ENCODE data around the gene ACTR5.
"Not testable (repeated sequence)": the region's sequence is repeated elsewhere in the genome, so short reads cannot be mapped to it uniquely, and the experiment has no call there.

ACTR5 gene

GRCh38 chr20:38791940-38792339, 43.7 kb downstream of the ACTR5 start:
- in situ Hi-C loops (cut with HindIII; ENCODE audit: low pct_ligation_motif_present, low sequenced_read_pairs): no loop called here
- no peaks in the 10 kb centered on the region for H3K36me3 ChIP-seq (replicated peaks)
- no peak overlapping the region for H3K27ac ChIP-seq
- no peak overlapping the region for H3K4me3 ChIP-seq (ENCODE audit: low read depth, low read length)
- no peak for DNase-seq
- TF ChIP-seq, protein P1, sequence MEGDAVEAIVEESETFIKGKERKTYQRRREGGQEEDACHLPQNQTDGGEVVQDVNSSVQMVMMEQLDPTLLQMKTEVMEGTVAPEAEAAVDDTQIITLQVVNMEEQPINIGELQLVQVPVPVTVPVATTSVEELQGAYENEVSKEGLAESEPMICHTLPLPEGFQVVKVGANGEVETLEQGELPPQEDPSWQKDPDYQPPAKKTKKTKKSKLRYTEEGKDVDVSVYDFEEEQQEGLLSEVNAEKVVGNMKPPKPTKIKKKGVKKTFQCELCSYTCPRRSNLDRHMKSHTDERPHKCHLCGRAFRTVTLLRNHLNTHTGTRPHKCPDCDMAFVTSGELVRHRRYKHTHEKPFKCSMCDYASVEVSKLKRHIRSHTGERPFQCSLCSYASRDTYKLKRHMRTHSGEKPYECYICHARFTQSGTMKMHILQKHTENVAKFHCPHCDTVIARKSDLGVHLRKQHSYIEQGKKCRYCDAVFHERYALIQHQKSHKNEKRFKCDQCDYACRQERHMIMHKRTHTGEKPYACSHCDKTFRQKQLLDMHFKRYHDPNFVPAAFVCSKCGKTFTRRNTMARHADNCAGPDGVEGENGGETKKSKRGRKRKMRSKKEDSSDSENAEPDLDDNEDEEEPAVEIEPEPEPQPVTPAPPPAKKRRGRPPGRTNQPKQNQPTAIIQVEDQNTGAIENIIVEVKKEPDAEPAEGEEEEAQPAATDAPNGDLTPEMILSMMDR (IDR thresholded peaks at IDR 0.05; ENCODE audit: low read depth, low read length, missing control alignments): no peak
- H3K27me3 ChIP-seq (replicated peaks): no peaks in the 10 kb centered on the region

GRCh38 chr20:38794057-38794456, 45.8 kb downstream of the ACTR5 start:
- H3K4me3 ChIP-seq (ENCODE audit: low read depth, low read length); H3K36me3 ChIP-seq (replicated peaks); in situ Hi-C loops (cut with HindIII; ENCODE audit: low pct_ligation_motif_present, low sequenced_read_pairs); H3K27ac ChIP-seq; DNase-seq; H3K27me3 ChIP-seq (replicated peaks): not testable (repeated sequence)

DNA sequence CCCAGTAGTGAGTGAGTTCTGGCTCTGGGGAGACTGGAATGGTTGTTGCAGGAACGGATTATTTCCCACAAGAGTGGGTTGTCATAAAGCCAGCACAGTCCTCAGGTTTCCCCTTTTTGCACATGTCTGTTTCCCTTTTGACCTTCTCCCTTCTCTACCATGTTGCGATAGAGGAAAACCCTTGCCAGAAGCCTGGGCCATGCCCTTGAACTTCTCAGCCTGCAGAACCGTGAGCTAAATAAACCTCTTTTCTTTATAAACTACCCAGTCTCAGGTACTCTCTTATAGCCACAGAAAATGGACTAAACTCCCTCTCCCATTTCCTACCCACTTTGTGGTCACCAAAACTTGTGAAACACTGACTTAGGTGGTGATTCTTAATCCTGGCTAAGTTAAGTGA, 50.0 kb downstream of the ACTR5 start:
- no peaks in the 10 kb centered on the region for H3K36me3 ChIP-seq (replicated peaks)
- H3K27me3 ChIP-seq (replicated peaks): no peaks in the 10 kb centered on the region
- DNase-seq: no peak
- H3K27ac ChIP-seq: no peak overlapping the region
- in situ Hi-C loops (cut with HindIII; ENCODE audit: low pct_ligation_motif_present, low sequenced_read_pairs): no loop called here
- H3K4me3 ChIP-seq (ENCODE audit: low read depth, low read length): no peak overlapping the region
- TF ChIP-seq, protein P1 (IDR thresholded peaks at IDR 0.05; ENCODE audit: low read depth, low read length, missing control alignments): no peak

GRCh38 chr20:38799203-38799602, 50.9 kb downstream of the ACTR5 start:
- Histone ChIP-seq H3K27ac (no peak overlapping the region), H3K27me3 (replicated peaks) (no peaks in the 10 kb centered on the region), H3K4me3 (ENCODE audit: low read depth, low read length) (no peak overlapping the region), H3K36me3 (replicated peaks) (no peaks in the 10 kb centered on the region)
- TF ChIP-seq, protein P1 (IDR thresholded peaks at IDR 0.05; ENCODE audit: low read depth, low read length, missing control alignments): no peak
- DNase-seq: no peak
- in situ Hi-C loops (cut with HindIII; ENCODE audit: low pct_ligation_motif_present, low sequenced_read_pairs): no loop called here

- TF ChIP-seq, protein P1 (IDR thresholded peaks at IDR 0.05; ENCODE audit: low read depth, low read length, missing control alignments): no peak
- H3K27me3 ChIP-seq (replicated peaks): peaks cover under 1% of the 10 kb centered on the region
- H3K27ac ChIP-seq: no peak overlapping the region
- in situ Hi-C loops (cut with HindIII; ENCODE audit: low pct_ligation_motif_present, low sequenced_read_pairs): no loop called here
- no peak overlapping the region for H3K4me3 ChIP-seq (ENCODE audit: low read depth, low read length)
- no peak for DNase-seq
- H3K36me3 ChIP-seq (replicated peaks): no peaks in the 10 kb centered on the region
Observed at GRCh38 chr20:38800882-38801281, 52.6 kb downstream of the ACTR5 start.

DNA sequence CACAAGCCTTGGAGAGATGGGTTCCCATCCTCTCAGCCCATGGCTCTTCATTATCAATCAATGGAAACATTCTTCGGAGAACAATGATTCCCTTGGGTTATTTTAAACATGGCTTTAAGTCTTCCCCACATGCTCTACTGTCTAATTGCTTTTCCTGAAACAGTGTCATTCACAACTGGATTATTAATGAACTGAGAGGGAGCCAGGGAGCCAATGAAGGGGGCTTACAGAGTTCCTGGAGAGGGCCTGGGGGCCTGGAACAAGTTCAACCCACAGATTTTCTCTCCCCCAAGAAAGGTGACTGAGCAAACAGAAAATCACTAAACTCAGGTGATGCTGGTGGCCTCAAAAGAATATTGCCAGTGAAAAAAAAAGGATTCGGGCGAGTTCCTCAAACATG, 56.0 kb downstream of the ACTR5 start:
- H3K27me3 ChIP-seq (replicated peaks): peaks cover 28% of the 10 kb centered on the region
- in situ Hi-C loops (cut with HindIII; ENCODE audit: low pct_ligation_motif_present, low sequenced_read_pairs): no loop called here
- TF ChIP-seq, protein P1 (IDR thresholded peaks at IDR 0.05; ENCODE audit: low read depth, low read length, missing control alignments): no peak
- no peak overlapping the region for H3K27ac ChIP-seq
- no peak for DNase-seq
- H3K36me3 ChIP-seq (replicated peaks): no peaks in the 10 kb centered on the region
- H3K4me3 ChIP-seq (ENCODE audit: low read depth, low read length): no peak overlapping the region

Measured in brain microvascular endothelial cell (primary cell).